ENCODE data around the gene C10orf120.

GRCh38 chr10:122669842-122670241 lies 29.8 kb downstream of the C10orf120 start:
- TF ChIP-seq CTCF (IDR thresholded peaks at IDR 0.05), result no peak
- TF ChIP-seq POLR2A (IDR thresholded peaks at IDR 0.05), result no peak
